Measurements from ENCODE around the gene RPS8. TPM values are rescaled to one million over a fixed set of nuclear protein-coding genes. Genes with fewer than 3 reads are reported as not detected.
"Not testable (repeated sequence)": the region's sequence is repeated elsewhere in the genome, so short reads cannot be mapped to it uniquely, and the experiment has no call there.

The RPS8 gene
- total RNA-seq, 1 donor from 2014 or later: 2,356 TPM

GRCh38 chr1:44760876-44761275 lies 14.5 kb upstream of the RPS8 start:
- no peak for DNase-seq (ENCODE audit: low spot score)
- H3K27ac Mint-ChIP-seq: no peak overlapping the region
- H3K9me3 Mint-ChIP-seq: no peaks in the 10 kb centered on the region
- H3K27me3 Mint-ChIP-seq (ENCODE audit: low read depth): no peaks in the 10 kb centered on the region
- peaks cover 2% of the 10 kb centered on the region for H3K4me1 Mint-ChIP-seq (ENCODE audit: low read depth)
- H3K36me3 Mint-ChIP-seq (ENCODE audit: low read depth): peaks cover 83% of the 10 kb centered on the region
- intact Hi-C loops (cut with micrococcal nuclease): no loop called here
- no peak overlapping the region for H3K4me3 Mint-ChIP-seq (ENCODE audit: low read depth)

GRCh38 chr1:44766421-44766820 lies 8.9 kb upstream of the RPS8 start:
- H3K27me3 Mint-ChIP-seq (ENCODE audit: low read depth); H3K27ac Mint-ChIP-seq; H3K9me3 Mint-ChIP-seq; H3K4me1 Mint-ChIP-seq (ENCODE audit: low read depth); intact Hi-C loops (cut with micrococcal nuclease); DNase-seq (ENCODE audit: low spot score); H3K4me3 Mint-ChIP-seq (ENCODE audit: low read depth): not testable (repeated sequence)
- H3K36me3 Mint-ChIP-seq (ENCODE audit: low read depth): peaks cover 57% of the 10 kb centered on the region

- Mint-ChIP-seq H3K27ac (peak overlapping the region; percentile 93), H3K9me3 (no peaks in the 10 kb centered on the region), H3K36me3 (ENCODE audit: low read depth) (peaks cover 61% of the 10 kb centered on the region), H3K4me3 (ENCODE audit: low read depth) (peak overlapping the region; percentile 88), H3K27me3 (ENCODE audit: low read depth) (no peaks in the 10 kb centered on the region), H3K4me1 (ENCODE audit: low read depth) (peaks cover 27% of the 10 kb centered on the region)
- DNase-seq (ENCODE audit: low spot score): peak; percentile 33
- intact Hi-C loops (cut with micrococcal nuclease): loop anchor here (1.0 to 2.0 kb wide), 3 partner anchors 7 to 45 kb away; partner anchors contain the start of genes KIF2C and RNU5D-1
These were observed 790 bp downstream of the RPS8 start for GRCh38 chr1:44775930-44776729.

- intact Hi-C loops (cut with micrococcal nuclease): no loop called here
- H3K4me1 Mint-ChIP-seq (ENCODE audit: low read depth): peaks cover 29% of the 10 kb centered on the region
- H3K27me3 Mint-ChIP-seq (ENCODE audit: low read depth): no peaks in the 10 kb centered on the region
- H3K4me3 Mint-ChIP-seq (ENCODE audit: low read depth): peak overlapping the region; percentile 88
- H3K36me3 Mint-ChIP-seq (ENCODE audit: low read depth): peaks cover 66% of the 10 kb centered on the region
- peak overlapping the region; percentile 93 for H3K27ac Mint-ChIP-seq
- no peaks in the 10 kb centered on the region for H3K9me3 Mint-ChIP-seq
- no peak for DNase-seq (ENCODE audit: low spot score)
These were observed 1.4 kb downstream of the RPS8 start for GRCh38 chr1:44776730-44777068.

- peak overlapping the region; percentile 88 for H3K4me3 Mint-ChIP-seq (ENCODE audit: low read depth)
- no peaks in the 10 kb centered on the region for H3K27me3 Mint-ChIP-seq (ENCODE audit: low read depth)
- peaks cover 73% of the 10 kb centered on the region for H3K36me3 Mint-ChIP-seq (ENCODE audit: low read depth)
- H3K27ac Mint-ChIP-seq: peak overlapping the region; percentile 75
- H3K9me3 Mint-ChIP-seq: no peaks in the 10 kb centered on the region
- peaks cover 29% of the 10 kb centered on the region for H3K4me1 Mint-ChIP-seq (ENCODE audit: low read depth)
- intact Hi-C loops (cut with micrococcal nuclease): no loop called here
- no peak for DNase-seq (ENCODE audit: low spot score)
These were observed 2.2 kb downstream of the RPS8 start for GRCh38 chr1:44777547-44777946.

- intact Hi-C loops (cut with micrococcal nuclease): no loop called here
- DNase-seq (ENCODE audit: low spot score): no peak
- H3K4me1 Mint-ChIP-seq (ENCODE audit: low read depth): peaks cover 30% of the 10 kb centered on the region
These were observed 2.8 kb downstream of the RPS8 start for GRCh38 chr1:44777969-44778635.

GRCh38 chr1:44778705-44779576 lies 3.6 kb downstream of the RPS8 start:
- H3K27me3 Mint-ChIP-seq (ENCODE audit: low read depth): no peaks in the 10 kb centered on the region
- no peaks in the 10 kb centered on the region for H3K9me3 Mint-ChIP-seq
- DNase-seq (ENCODE audit: low spot score): no peak
- H3K36me3 Mint-ChIP-seq (ENCODE audit: low read depth): peaks cover 84% of the 10 kb centered on the region
- peak overlapping the region; percentile 71 for H3K4me3 Mint-ChIP-seq (ENCODE audit: low read depth)
- peak overlapping the region; percentile 63 for H3K27ac Mint-ChIP-seq
- intact Hi-C loops (cut with micrococcal nuclease): no loop called here
- H3K4me1 Mint-ChIP-seq (ENCODE audit: low read depth): peaks cover 37% of the 10 kb centered on the region

More at GRCh38 chr1:44777969-44778635, 2.8 kb downstream of the RPS8 start:
- Mint-ChIP-seq H3K4me3 (ENCODE audit: low read depth) (peak overlapping the region; percentile 88), H3K27me3 (ENCODE audit: low read depth) (no peaks in the 10 kb centered on the region), H3K27ac (peak overlapping the region; percentile 75), H3K9me3 (no peaks in the 10 kb centered on the region), H3K36me3 (ENCODE audit: low read depth) (peaks cover 77% of the 10 kb centered on the region)

- no peak overlapping the region for H3K27ac Mint-ChIP-seq
- peaks cover 79% of the 10 kb centered on the region for H3K36me3 Mint-ChIP-seq (ENCODE audit: low read depth)
- no peaks in the 10 kb centered on the region for H3K9me3 Mint-ChIP-seq
- no peak for DNase-seq (ENCODE audit: low spot score)
- H3K4me1 Mint-ChIP-seq (ENCODE audit: low read depth): peaks cover 43% of the 10 kb centered on the region
- intact Hi-C loops (cut with micrococcal nuclease): no loop called here
- no peaks in the 10 kb centered on the region for H3K27me3 Mint-ChIP-seq (ENCODE audit: low read depth)
- no peak overlapping the region for H3K4me3 Mint-ChIP-seq (ENCODE audit: low read depth)
These were observed 5.3 kb downstream of the RPS8 start for GRCh38 chr1:44780583-44781121.

- peaks cover 48% of the 10 kb centered on the region for H3K36me3 Mint-ChIP-seq (ENCODE audit: low read depth)
- no peaks in the 10 kb centered on the region for H3K9me3 Mint-ChIP-seq
- peak overlapping the region; percentile 43 for H3K4me3 Mint-ChIP-seq (ENCODE audit: low read depth)
- intact Hi-C loops (cut with micrococcal nuclease): loop anchor here (1.0 to 2.0 kb wide), 2 partner anchors 8 to 15 kb away; partner anchors contain the start of gene RPS8
- peak overlapping the region; percentile 36 for H3K27ac Mint-ChIP-seq
- peaks cover 36% of the 10 kb centered on the region for H3K4me1 Mint-ChIP-seq (ENCODE audit: low read depth)
- H3K27me3 Mint-ChIP-seq (ENCODE audit: low read depth): no peaks in the 10 kb centered on the region
- no peak for DNase-seq (ENCODE audit: low spot score)
These were observed 8.4 kb downstream of the RPS8 start for GRCh38 chr1:44783697-44784093.

- no peak for DNase-seq (ENCODE audit: low spot score)
- Mint-ChIP-seq H3K9me3 (no peaks in the 10 kb centered on the region), H3K36me3 (ENCODE audit: low read depth) (peaks cover 41% of the 10 kb centered on the region), H3K4me3 (ENCODE audit: low read depth) (peak overlapping the region; percentile 56), H3K27me3 (ENCODE audit: low read depth) (no peaks in the 10 kb centered on the region), H3K27ac (peak overlapping the region; percentile 63), H3K4me1 (ENCODE audit: low read depth) (peaks cover 35% of the 10 kb centered on the region)
- intact Hi-C loops (cut with micrococcal nuclease): loop anchor here (2.0 to 5.0 kb wide), 3 partner anchors 14 to 228 kb away; partner anchors contain the start of genes HECTD3 and UROD
These were observed 9.0 kb downstream of the RPS8 start for GRCh38 chr1:44784094-44785028.

GRCh38 chr1:44785029-44785380 lies 9.7 kb downstream of the RPS8 start:
- H3K4me3 Mint-ChIP-seq (ENCODE audit: low read depth): peak overlapping the region; percentile 72
- no peaks in the 10 kb centered on the region for H3K9me3 Mint-ChIP-seq
- peaks cover 35% of the 10 kb centered on the region for H3K4me1 Mint-ChIP-seq (ENCODE audit: low read depth)
- peaks cover 35% of the 10 kb centered on the region for H3K36me3 Mint-ChIP-seq (ENCODE audit: low read depth)
- peak overlapping the region; percentile 63 for H3K27ac Mint-ChIP-seq
- H3K27me3 Mint-ChIP-seq (ENCODE audit: low read depth): no peaks in the 10 kb centered on the region
- DNase-seq (ENCODE audit: low spot score): no peak
- intact Hi-C loops (cut with micrococcal nuclease): loop anchor here (2.0 to 5.0 kb wide), 3 partner anchors 14 to 227 kb away; partner anchors contain the start of genes HECTD3 and UROD
